HepG2 (cell line): ENCODE measurements around the gene HDLBP. TPM values are rescaled to one million over a fixed set of nuclear protein-coding genes. Genes with fewer than 3 reads are reported as not detected.

ENCODE experiments used
- HHEX ChIP-seq: IDR thresholded peaks from 2 replicates; pipeline ENCODE4 v1.6.1; 2016; ENCODE audit warnings: control low read depth
- PCBP1 ChIP-seq: fragments of 200-400 bp; formaldehyde crosslinking; IDR thresholded peaks from 2 replicates; pipeline ENCODE4 v1.6.1; 2017; ENCODE audit warnings: mild to moderate bottlenecking, low read depth, low read length, borderline replicate concordance
- ZNF17 ChIP-seq: sonication (generic); formaldehyde crosslinking; IDR thresholded peaks from 2 replicates; pipeline ENCODE4 v1.5.0; 2020; ENCODE audit warnings: mild to moderate bottlenecking, missing genetic modification reagents
- ZNF761 ChIP-seq: sonication (generic); formaldehyde crosslinking; conservative IDR thresholded peaks from 2 replicates; pipeline ENCODE4 v1.4.0; 2020; ENCODE audit warnings: mild to moderate bottlenecking, missing genetic modification reagents
- ZNF883 ChIP-seq: sonication (generic); formaldehyde crosslinking; IDR thresholded peaks from 2 replicates; pipeline ENCODE4 v1.5.1; 2020; ENCODE audit warnings: mild to moderate bottlenecking, missing genetic modification reagents; ENCODE audit errors: not compliant biosample characterization
- polyA plus RNA-seq, 8 experiments: library from polyadenylated mRNA; depleted of rRNA in 3 of 8; stranded (reverse) in 7 of 8; unstranded in 1 of 8; fragments of >200 nt; fragmentation: Illumina TruSeq in 4 of 8; extraction: Trizol in 4 of 8; gene quantifications; 2 replicates each; pipeline versions ENCODE4 v1.2.1 to v1.2.3, GENCODE V29; 2011 to 2016; ENCODE audit warnings: low read depth in 4 of 8, missing spikeins in 1 of 8, mixed read lengths in 1 of 8; ENCODE audit not compliant: insufficient read depth in 1 of 8
- total RNA-seq, 5 experiments: library from RNA; depleted of rRNA; stranded (reverse); fragments of >200 nt; fragmentation: Illumina TruSeq; extraction: Trizol; gene quantifications; 2 replicates each; pipeline ENCODE4 v1.2.3, GENCODE V29; 2016; ENCODE audit warnings: low read depth in 1 of 5

HDLBP gene
- total and polyA plus RNA-seq, 2 of the 13 experiments (the other 11 are each of a cell fraction or from before 2014, with no cell fraction given): 464 to 707 TPM

DNA sequence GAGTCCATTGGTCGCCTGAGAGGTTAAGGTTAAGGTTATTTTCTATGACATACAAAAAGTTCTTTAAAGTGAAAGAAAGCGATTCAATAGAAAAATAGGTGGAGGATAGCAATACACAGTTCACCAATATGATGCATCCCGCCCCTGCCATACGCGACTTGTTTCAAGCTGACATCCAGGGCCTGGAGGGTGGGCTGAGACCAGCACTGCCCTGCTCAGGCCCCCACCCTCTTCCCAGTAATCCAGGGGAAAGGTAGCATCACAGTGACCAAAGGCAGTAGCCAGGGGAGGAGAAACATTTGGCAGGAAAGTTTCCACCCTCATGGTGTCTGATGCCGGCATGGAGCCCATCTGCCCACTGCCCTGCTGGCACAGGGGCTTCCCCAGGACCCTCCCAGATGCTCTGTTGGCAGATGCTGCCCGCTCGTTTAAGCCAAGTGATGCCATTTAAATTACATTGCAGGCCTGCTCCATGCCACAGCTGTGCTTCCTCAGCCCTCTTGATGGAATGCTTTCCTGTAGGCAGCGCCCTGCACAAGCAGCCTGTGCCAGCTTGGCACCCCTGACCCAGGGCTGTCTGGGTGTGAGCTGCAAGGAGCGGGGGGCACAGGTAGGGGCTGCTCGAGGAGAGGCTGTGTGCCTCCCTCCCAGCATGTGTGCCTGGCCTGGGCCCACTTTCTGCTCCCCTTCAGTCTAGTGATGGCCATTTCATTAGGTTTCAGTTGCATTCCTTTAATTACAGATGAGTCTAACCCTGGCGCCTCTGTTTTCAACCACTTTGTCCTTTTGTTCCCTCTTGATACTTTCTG is 137.7 kb downstream of the HDLBP start (continued):
- TF ChIP-seq PCBP1 (no peak), ZNF883 (CRISPR knock-in tag) (no peak), ZNF761 (CRISPR knock-in tag) (no peak), HHEX (CRISPR knock-in tag) (no peak), ZNF17 (CRISPR knock-in tag) (no peak)

Other genes with a start within 250 kb of the HDLBP start
- 59.8 and 61.5 TPM in 2 replicates for gene MTERF4, start 213.4 kb downstream of the HDLBP start, total RNA-seq (2016; rRNA removed; fragmentation: Illumina TruSeq; extraction: Trizol)
- gene MTERF4, start 213.4 kb downstream of the HDLBP start, polyA plus RNA-seq (2011; rRNA removed): 37.1 and 50.5 TPM in 2 replicates
- gene PASK, start 166.2 kb downstream of the HDLBP start, total RNA-seq (2016; rRNA removed; fragmentation: Illumina TruSeq; extraction: Trizol): 16.0 and 17.0 TPM in 2 replicates
- 6.9 and 7.1 TPM in 2 replicates for gene PASK, start 166.2 kb downstream of the HDLBP start, polyA plus RNA-seq (2011; rRNA removed)
- gene PPP1R7, start 165.2 kb downstream of the HDLBP start, total RNA-seq (2016; rRNA removed; fragmentation: Illumina TruSeq; extraction: Trizol): 67.9 and 77.2 TPM in 2 replicates
- 27.4 and 33.3 TPM in 2 replicates for gene PPP1R7, start 165.2 kb downstream of the HDLBP start, polyA plus RNA-seq (2011; rRNA removed)
- gene ANO7, start 127.0 kb downstream of the HDLBP start, total RNA-seq (2016; rRNA removed; fragmentation: Illumina TruSeq; extraction: Trizol): 3.7 and 4.9 TPM in 2 replicates
- gene ANO7, start 127.0 kb downstream of the HDLBP start, polyA plus RNA-seq (2011; rRNA removed): 4.1 and 4.9 TPM in 2 replicates
- 493 and 750 TPM in 2 replicates for gene SEPTIN2, start 253 bp upstream of the HDLBP start, total RNA-seq (2016; rRNA removed; fragmentation: Illumina TruSeq; extraction: Trizol)
- gene SEPTIN2, start 253 bp upstream of the HDLBP start, polyA plus RNA-seq (2011; rRNA removed): 579 and 733 TPM in 2 replicates
- gene FARP2, start 40.6 kb upstream of the HDLBP start, total RNA-seq (2016; rRNA removed; fragmentation: Illumina TruSeq; extraction: Trizol): 43.3 and 45.4 TPM in 2 replicates
- 28.0 and 29.5 TPM in 2 replicates for gene FARP2, start 40.6 kb upstream of the HDLBP start, polyA plus RNA-seq (2011; rRNA removed)
- 123 and 177 TPM in 2 replicates for gene STK25, start 192.9 kb upstream of the HDLBP start, total RNA-seq (2016; rRNA removed; fragmentation: Illumina TruSeq; extraction: Trizol)
- 481 and 626 TPM in 2 replicates for gene STK25, start 192.9 kb upstream of the HDLBP start, polyA plus RNA-seq (2011; rRNA removed)
- 30.2 and 35.5 TPM in 2 replicates for gene BOK, start 243.1 kb upstream of the HDLBP start, total RNA-seq (2016; rRNA removed; fragmentation: Illumina TruSeq; extraction: Trizol)
- 39.2 and 58.1 TPM in 2 replicates for gene BOK, start 243.1 kb upstream of the HDLBP start, polyA plus RNA-seq (2011; rRNA removed)